SU-DHL-6 (cell line): Measurements from ENCODE around the gene LLGL2.
"Not testable (repeated sequence)": the region's sequence is repeated elsewhere in the genome, so short reads cannot be mapped to it uniquely, and the experiment has no call there.

Experiments used
- H2AFZ ChIP-seq: fragments of 200-600 bp; sonication (generic); 2 replicates; pipeline ENCODE4 v1.6.1; 2014; ENCODE audit warnings: low read depth, mild to moderate bottlenecking, moderate library complexity, mixed read lengths, antibody characterized with exemption, low read length; ENCODE audit not compliant: severe bottlenecking
- H3F3A ChIP-seq: fragments of 200-600 bp; shearing (Covaris generic); 2 replicates; pipeline ENCODE4 v1.6.0; 2016; ENCODE audit warnings: antibody characterized with exemption, mild to moderate bottlenecking; ENCODE audit not compliant: insufficient read depth
- H3K27ac ChIP-seq: fragments of 200-600 bp; sonication (generic); 2 replicates; pipeline ENCODE4 v1.5.1; 2016; ENCODE audit warnings: low read depth, mild to moderate bottlenecking, low read length, moderate library complexity, mixed read lengths
- H3K27me3 ChIP-seq: fragments of 200-600 bp; sonication (generic), shearing (Covaris generic); 2 replicates; pipeline ENCODE4 v1.6.0; 2014; ENCODE audit warnings: mild to moderate bottlenecking, low read length
- H3K36me3 ChIP-seq: fragments of 200-600 bp; sonication (generic); 2 replicates; pipeline ENCODE4 v1.6.1; 2014; ENCODE audit warnings: mild to moderate bottlenecking, low read length, mixed read lengths
- H3K4me2 ChIP-seq: fragments of 300-600, 200-600 bp; shearing (Covaris generic), sonication (generic); 2 replicates; pipeline ENCODE4 v1.6.0; 2014; ENCODE audit warnings: low read length, low read depth, mild to moderate bottlenecking; ENCODE audit not compliant: poor library complexity, severe bottlenecking
- H3K4me3 ChIP-seq: fragments of 200-600 bp; sonication (generic); 2 replicates; pipeline ENCODE4 v1.5.1; 2014; ENCODE audit warnings: antibody characterized with exemption, low read length, mild to moderate bottlenecking, mixed read lengths; ENCODE audit not compliant: insufficient read depth, poor library complexity, severe bottlenecking
- H3K79me2 ChIP-seq: fragments of 200-600 bp; sonication (generic); 2 replicates; pipeline ENCODE4 v1.6.1; 2014; ENCODE audit warnings: mild to moderate bottlenecking, low read length, moderate library complexity; ENCODE audit not compliant: insufficient read depth
- H3K9ac ChIP-seq: fragments of 200-600 bp; sonication (generic); 2 replicates; pipeline ENCODE4 v1.7.0; 2014; ENCODE audit warnings: mild to moderate bottlenecking, low read length
- H3K9me2 ChIP-seq: fragments of 200-600 bp; sonication (generic); replicated peaks from 2 replicates; pipeline ENCODE4 v1.6.1; 2014; ENCODE audit warnings: low read length; ENCODE audit not compliant: insufficient read depth
- H3K9me3 ChIP-seq: fragments of 200-600 bp; sonication (generic); 2 replicates; pipeline ENCODE4 v1.6.1; 2014; ENCODE audit warnings: low read length, mixed read lengths; ENCODE audit not compliant: insufficient read depth
- H4K20me1 ChIP-seq: fragments of 200-600 bp; sonication (generic); 2 replicates; pipeline ENCODE4 v1.6.1; 2014; ENCODE audit warnings: low read depth, mild to moderate bottlenecking, antibody characterized with exemption, low read length, moderate library complexity, mixed read lengths
- EZH2phosphoT487 ChIP-seq: fragments of 200-600 bp; sonication (generic), shearing (Covaris generic); conservative IDR thresholded peaks from 2 replicates; pipeline ENCODE4 v1.6.1; 2018; ENCODE audit warnings: mild to moderate bottlenecking, antibody characterized with exemption, low read length, moderate library complexity, mixed read lengths
- TF ChIP-seq, protein P1 (sequence below): fragments of 200-600 bp; sonication (generic); IDR thresholded peaks from one replicate; pipeline ENCODE4 v1.5.1; 2017; ENCODE audit warnings: antibody characterized with exemption, mild to moderate bottlenecking, low read length, moderate library complexity; ENCODE audit not compliant: insufficient read depth, poor library complexity, severe bottlenecking

Gene LLGL2

DNA sequence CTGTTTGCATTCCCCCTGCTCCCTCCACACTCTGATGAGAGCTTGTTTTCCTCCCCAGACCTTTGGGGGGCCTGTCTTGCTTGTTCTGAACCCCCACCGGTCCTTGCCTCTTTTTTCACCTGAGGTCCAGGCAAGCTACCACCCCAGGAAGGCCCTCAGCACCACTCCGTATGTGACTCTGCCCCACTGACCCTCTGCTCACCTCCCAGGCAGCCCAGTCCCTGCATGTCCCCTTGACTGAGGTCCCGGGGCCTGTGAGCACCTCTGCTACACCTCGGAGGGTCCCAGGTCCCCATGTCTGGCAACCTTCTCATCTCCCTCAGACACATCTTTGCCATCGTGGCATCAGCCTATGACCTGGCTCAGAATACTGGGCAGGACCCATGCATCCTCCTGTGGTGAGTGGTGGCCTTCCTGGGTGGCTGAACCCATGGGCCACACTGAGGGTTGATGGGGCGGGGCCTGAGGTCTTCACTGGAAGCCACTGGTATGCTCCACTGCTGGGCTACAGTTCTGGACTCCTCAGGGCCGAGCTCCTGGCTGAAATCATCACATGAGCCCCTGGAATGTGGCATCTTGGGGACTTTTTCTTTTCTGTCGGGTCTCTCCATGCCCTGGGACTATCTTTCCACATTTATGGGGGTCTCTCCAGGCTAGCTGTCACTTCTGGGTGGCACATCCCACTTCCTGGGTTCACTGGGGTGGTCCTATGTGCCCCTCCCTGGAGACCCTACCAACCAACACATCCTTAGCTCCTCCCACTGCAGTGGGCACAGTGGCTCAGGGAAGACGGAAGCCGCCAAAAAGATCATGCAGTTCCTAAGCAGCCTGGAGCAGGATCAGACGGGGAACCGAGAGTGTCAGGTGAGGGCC lies 65.6 kb downstream of the LLGL2 start:
- H3K79me2 ChIP-seq: no peaks in the 10 kb centered on the region
- no peak overlapping the region for H3K4me2 ChIP-seq
- no peak overlapping the region for H3K9ac ChIP-seq
- no peaks in the 10 kb centered on the region for H3K9me2 ChIP-seq
- TF ChIP-seq, protein P1, sequence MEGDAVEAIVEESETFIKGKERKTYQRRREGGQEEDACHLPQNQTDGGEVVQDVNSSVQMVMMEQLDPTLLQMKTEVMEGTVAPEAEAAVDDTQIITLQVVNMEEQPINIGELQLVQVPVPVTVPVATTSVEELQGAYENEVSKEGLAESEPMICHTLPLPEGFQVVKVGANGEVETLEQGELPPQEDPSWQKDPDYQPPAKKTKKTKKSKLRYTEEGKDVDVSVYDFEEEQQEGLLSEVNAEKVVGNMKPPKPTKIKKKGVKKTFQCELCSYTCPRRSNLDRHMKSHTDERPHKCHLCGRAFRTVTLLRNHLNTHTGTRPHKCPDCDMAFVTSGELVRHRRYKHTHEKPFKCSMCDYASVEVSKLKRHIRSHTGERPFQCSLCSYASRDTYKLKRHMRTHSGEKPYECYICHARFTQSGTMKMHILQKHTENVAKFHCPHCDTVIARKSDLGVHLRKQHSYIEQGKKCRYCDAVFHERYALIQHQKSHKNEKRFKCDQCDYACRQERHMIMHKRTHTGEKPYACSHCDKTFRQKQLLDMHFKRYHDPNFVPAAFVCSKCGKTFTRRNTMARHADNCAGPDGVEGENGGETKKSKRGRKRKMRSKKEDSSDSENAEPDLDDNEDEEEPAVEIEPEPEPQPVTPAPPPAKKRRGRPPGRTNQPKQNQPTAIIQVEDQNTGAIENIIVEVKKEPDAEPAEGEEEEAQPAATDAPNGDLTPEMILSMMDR: no peak
- no peak for TF ChIP-seq EZH2phosphoT487
- no peaks in the 10 kb centered on the region for H3K36me3 ChIP-seq
- H3F3A ChIP-seq: 0 out of 2 replicates have a peak, but pooled peaks cover 6% of the 10 kb centered on the region
- no peaks in the 10 kb centered on the region for H3K27me3 ChIP-seq
- no peaks in the 10 kb centered on the region for H4K20me1 ChIP-seq
- no peaks in the 10 kb centered on the region for H3K9me3 ChIP-seq
- H3K27ac ChIP-seq: no peak overlapping the region
- H2AFZ ChIP-seq: no peak overlapping the region
- no peak overlapping the region for H3K4me3 ChIP-seq

DNA sequence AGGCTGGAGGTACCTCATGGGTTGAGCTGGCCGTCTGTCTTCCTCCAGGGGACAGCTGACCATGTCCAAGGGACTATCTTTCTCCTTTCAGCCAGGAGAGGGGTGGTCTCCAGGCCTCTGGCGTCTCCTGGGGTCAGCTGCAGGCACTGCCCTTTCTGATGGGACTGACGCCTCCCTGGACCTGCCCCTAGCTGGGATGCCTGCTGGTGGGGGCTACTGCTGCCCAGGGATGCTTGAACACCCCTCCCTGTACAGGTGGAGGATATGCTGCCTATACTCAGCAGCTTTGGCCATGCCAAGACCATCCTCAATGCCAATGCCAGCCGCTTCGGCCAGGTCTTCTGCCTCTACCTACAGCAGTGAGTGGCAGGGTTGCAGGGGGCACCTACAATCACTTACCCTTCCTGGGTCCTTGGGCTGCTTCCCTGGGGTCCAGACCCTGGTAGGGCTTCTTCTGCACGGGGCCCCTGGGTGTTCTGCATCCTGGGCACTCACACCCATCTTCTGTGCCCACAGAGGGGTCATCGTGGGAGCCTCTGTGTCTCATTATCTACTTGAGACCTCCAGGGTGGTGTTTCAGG lies 66.3 kb downstream of the LLGL2 start:
- Histone ChIP-seq H3K9me3 (no peaks in the 10 kb centered on the region), H4K20me1 (no peaks in the 10 kb centered on the region), H3K9me2 (no peaks in the 10 kb centered on the region), H3K4me2 (no peak overlapping the region), H3K4me3 (no peak overlapping the region), H3K27me3 (no peaks in the 10 kb centered on the region), H2AFZ (no peak overlapping the region), H3K27ac (no peak overlapping the region), H3K79me2 (no peaks in the 10 kb centered on the region), H3F3A (0 out of 2 replicates have a peak, but pooled peaks cover 6% of the 10 kb centered on the region), H3K36me3 (no peaks in the 10 kb centered on the region), H3K9ac (no peak overlapping the region)
- TF ChIP-seq, protein P1: no peak
- TF ChIP-seq EZH2phosphoT487: no peak

DNA sequence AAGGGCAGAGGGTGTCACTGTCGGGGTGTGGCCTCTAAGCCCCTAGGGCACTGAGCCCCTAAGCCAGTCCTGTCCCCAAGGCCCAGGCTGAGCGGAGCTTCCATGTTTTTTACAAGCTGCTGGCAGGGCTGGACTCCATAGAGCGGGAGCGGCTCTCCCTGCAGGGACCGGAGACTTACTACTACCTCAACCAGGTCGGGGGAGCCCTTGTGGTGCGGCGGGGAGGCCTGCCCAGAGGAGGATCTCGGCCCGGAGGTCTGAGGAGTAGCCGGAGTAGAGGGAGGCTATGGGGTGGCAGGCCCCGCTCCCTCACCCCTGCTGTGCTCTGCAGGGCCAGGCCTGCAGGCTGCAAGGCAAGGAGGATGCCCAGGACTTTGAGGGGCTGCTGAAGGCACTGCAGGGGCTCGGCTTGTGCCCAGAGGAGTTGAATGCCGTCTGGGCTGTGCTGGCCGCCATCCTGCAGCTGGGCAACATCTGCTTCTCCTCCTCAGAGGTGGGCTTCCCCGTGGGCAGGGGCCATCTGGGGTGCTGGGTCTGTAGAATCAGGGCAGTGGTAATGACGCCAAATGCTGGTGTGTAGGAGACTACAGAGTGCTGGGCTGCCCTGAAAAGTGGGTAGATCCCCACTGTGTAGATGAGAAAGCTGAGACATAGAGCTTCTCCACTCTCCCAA lies 67.0 kb downstream of the LLGL2 start:
- Histone ChIP-seq H3K4me3 (no peak overlapping the region), H3K27ac (no peak overlapping the region), H3K79me2 (no peaks in the 10 kb centered on the region), H3K36me3 (no peaks in the 10 kb centered on the region), H4K20me1 (no peaks in the 10 kb centered on the region), H3K27me3 (no peaks in the 10 kb centered on the region), H2AFZ (no peak overlapping the region), H3K4me2 (no peak overlapping the region), H3K9me3 (no peaks in the 10 kb centered on the region), H3K9ac (no peak overlapping the region), H3K9me2 (no peaks in the 10 kb centered on the region), H3F3A (0 out of 2 replicates have a peak, but pooled peaks cover 6% of the 10 kb centered on the region)
- TF ChIP-seq EZH2phosphoT487: no peak
- TF ChIP-seq, protein P1: no peak

DNA sequence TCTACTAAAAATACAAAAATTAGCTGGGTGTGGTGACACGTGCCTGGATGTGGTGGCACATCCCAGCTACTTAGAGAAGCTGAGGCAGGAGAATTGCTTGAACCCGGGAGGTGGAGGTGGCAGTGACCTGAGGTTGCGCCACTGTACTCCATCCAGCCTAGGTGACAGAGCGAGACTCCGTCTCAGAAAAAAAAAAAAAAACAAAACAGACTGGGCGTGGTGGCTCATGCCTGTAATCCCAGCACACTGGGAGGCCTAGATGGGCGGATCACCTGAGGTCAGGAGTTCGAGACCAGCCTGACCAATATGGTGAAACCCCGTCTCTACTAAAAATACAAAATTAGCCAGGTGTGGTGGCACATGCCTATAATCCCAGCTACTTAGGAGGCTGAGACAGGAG lies 67.9 kb downstream of the LLGL2 start:
- not testable (repeated sequence) for H2AFZ ChIP-seq, H3K27me3 ChIP-seq, H3K9me3 ChIP-seq, H3K27ac ChIP-seq, H3K79me2 ChIP-seq, H3K36me3 ChIP-seq, H3K9ac ChIP-seq, H3K4me3 ChIP-seq, H4K20me1 ChIP-seq, H3F3A ChIP-seq, H3K4me2 ChIP-seq, H3K9me2 ChIP-seq
